ENCODE measurements around the gene DOCK9. TPM values are rescaled to one million over a fixed set of nuclear protein-coding genes. Genes with fewer than 3 reads are reported as not detected.

DOCK9 gene, protein sequence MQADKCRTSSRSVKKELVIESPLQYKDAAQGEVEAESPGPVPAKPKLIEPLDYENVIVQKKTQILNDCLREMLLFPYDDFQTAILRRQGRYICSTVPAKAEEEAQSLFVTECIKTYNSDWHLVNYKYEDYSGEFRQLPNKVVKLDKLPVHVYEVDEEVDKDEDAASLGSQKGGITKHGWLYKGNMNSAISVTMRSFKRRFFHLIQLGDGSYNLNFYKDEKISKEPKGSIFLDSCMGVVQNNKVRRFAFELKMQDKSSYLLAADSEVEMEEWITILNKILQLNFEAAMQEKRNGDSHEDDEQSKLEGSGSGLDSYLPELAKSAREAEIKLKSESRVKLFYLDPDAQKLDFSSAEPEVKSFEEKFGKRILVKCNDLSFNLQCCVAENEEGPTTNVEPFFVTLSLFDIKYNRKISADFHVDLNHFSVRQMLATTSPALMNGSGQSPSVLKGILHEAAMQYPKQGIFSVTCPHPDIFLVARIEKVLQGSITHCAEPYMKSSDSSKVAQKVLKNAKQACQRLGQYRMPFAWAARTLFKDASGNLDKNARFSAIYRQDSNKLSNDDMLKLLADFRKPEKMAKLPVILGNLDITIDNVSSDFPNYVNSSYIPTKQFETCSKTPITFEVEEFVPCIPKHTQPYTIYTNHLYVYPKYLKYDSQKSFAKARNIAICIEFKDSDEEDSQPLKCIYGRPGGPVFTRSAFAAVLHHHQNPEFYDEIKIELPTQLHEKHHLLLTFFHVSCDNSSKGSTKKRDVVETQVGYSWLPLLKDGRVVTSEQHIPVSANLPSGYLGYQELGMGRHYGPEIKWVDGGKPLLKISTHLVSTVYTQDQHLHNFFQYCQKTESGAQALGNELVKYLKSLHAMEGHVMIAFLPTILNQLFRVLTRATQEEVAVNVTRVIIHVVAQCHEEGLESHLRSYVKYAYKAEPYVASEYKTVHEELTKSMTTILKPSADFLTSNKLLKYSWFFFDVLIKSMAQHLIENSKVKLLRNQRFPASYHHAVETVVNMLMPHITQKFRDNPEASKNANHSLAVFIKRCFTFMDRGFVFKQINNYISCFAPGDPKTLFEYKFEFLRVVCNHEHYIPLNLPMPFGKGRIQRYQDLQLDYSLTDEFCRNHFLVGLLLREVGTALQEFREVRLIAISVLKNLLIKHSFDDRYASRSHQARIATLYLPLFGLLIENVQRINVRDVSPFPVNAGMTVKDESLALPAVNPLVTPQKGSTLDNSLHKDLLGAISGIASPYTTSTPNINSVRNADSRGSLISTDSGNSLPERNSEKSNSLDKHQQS (N-terminal part only)
- total RNA-seq (125 TPM), polyA plus RNA-seq (ENCODE audit: insufficient read depth, low read depth, low replicate concordance) (14.0 TPM)
- long read RNA-seq, donor 1: 0 reads
- long read RNA-seq, donor 2: 0 reads
- long read RNA-seq, donor 3, partial matches to known transcripts: 14 of 14 reads
- long read RNA-seq, donor 3, other reads (novel, unspliced or antisense): 0 of 14 reads
- long read RNA-seq, donor 4: 0 reads
- long read RNA-seq, donor 5: 0 reads
- long read RNA-seq, donor 6: 0 reads
- long read RNA-seq, donor 7, partial matches to known transcripts: 12 of 26 reads
- long read RNA-seq, donor 7, other reads (novel, unspliced or antisense): 14 of 26 reads
- long read RNA-seq, donor 8: 0 reads
- long read RNA-seq, donor 9: 0 reads
- long read RNA-seq, donor 10: 0 reads

DNA sequence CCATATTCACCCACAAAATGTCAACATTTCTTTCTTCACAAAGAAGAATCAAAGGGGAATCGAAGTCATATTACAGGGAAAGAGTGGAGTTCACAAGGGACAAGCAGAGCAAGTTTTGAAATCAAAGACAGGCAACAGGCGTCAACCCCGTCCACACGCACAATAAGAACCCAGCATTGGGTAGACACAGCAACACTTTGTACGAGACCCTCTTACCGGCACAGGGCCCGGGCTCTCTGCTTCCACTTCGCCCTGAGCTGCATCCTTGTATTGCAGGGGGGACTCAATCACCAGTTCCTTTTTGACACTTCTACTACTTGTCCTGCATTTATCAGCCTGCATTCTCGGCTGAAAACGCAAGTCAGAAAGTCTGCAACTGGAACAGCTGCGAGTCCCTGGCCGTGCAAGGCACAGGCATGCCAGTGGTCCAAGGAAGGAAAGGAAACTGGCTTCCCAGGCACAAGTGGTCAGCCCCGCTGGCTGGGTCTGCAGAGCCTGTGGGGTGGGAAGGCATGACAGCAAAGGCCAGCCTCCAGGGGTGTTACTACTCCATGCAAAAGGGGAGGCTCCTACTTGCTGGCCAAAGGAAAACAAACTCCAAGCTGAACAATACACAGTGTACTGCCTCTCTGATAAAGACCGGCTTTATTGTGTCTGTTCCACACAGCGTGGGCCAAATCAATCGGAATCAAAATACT, at the start of gene DOCK9:
Gene DOCK9, minus strand, starts transcription at position 497 of the 698 bp plus-strand sequence. Its CDS starts 155 bp downstream, at position 342.
- H3K4me3 ChIP-seq (ENCODE audit: low read length in 3 of 3): peak within 1 kb of the TSS; percentile 13 to 73 (median 66)
- H3K36me3 ChIP-seq (ENCODE audit: control insufficient read depth in 2 of 3, insufficient read depth in 3 of 3, low read length in 3 of 3): no peaks in the 10 kb centered on the region
- peaks cover 0 to 12% (median 0%) of the 10 kb centered on the region in 3 donors for H3K4me1 ChIP-seq (ENCODE audit: control insufficient read depth in 2 of 3, insufficient read depth in 2 of 3, low read depth in 1 of 3, low read length in 3 of 3)
- FAIRE-seq (no peak), DNase-seq (peak; percentile 57 to 82 (median 71))
- intact Hi-C loops (cut with DNase I): no loop called here
- H3K27ac ChIP-seq (ENCODE audit: low read depth in 2 of 2, low read length in 2 of 2): peak within 1 kb of the TSS in 1 of 2 donors; percentile 65
- no peaks in the 10 kb centered on the region for H3K27me3 ChIP-seq (ENCODE audit: control insufficient read depth, insufficient read depth, low read length)
- no peaks in the 10 kb centered on the region for H3K9me3 ChIP-seq (ENCODE audit: control insufficient read depth in 2 of 3, insufficient read depth in 1 of 3, low read length in 3 of 3)
- peak within 1 kb of the TSS in 2 of 3 donors; percentile 8 to 42 for H3K9ac ChIP-seq (ENCODE audit: low read length in 3 of 3)
- TF ChIP-seq, protein P1, sequence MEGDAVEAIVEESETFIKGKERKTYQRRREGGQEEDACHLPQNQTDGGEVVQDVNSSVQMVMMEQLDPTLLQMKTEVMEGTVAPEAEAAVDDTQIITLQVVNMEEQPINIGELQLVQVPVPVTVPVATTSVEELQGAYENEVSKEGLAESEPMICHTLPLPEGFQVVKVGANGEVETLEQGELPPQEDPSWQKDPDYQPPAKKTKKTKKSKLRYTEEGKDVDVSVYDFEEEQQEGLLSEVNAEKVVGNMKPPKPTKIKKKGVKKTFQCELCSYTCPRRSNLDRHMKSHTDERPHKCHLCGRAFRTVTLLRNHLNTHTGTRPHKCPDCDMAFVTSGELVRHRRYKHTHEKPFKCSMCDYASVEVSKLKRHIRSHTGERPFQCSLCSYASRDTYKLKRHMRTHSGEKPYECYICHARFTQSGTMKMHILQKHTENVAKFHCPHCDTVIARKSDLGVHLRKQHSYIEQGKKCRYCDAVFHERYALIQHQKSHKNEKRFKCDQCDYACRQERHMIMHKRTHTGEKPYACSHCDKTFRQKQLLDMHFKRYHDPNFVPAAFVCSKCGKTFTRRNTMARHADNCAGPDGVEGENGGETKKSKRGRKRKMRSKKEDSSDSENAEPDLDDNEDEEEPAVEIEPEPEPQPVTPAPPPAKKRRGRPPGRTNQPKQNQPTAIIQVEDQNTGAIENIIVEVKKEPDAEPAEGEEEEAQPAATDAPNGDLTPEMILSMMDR (IDR thresholded peaks at IDR 0.05; ENCODE audit: borderline replicate concordance, extremely low read depth, insufficient read depth): no peak

DNA sequence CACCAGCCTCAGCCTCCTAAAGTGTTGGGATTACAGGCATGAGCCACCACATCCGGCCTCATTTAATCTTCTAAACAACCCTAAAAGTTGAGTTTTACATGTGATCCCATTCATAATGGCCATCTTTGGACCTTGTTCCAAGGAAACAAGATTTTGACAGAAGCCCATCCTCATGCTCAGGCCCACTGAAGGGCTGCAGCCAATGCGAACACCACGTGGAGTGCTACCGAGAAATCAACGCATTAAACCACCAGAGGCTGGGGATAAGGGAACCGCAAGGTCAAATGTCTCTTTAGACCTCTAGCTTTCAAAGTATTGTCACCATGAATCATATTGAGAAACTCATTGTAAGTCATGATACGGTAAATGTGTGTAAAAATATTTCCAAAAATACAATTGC, 49.4 kb upstream of the DOCK9 start:
- DNase-seq: no peak
- no peaks in the 10 kb centered on the region for H3K36me3 ChIP-seq (ENCODE audit: control insufficient read depth in 2 of 3, insufficient read depth in 3 of 3, low read length in 3 of 3)
- H3K27ac ChIP-seq (ENCODE audit: low read depth in 2 of 2, low read length in 2 of 2): no peak overlapping the region
- FAIRE-seq: no peak
- H3K9ac ChIP-seq (ENCODE audit: low read length in 3 of 3): no peak overlapping the region
- H3K27me3 ChIP-seq (ENCODE audit: control insufficient read depth, insufficient read depth, low read length): no peaks in the 10 kb centered on the region
- H3K4me3 ChIP-seq (ENCODE audit: low read length in 3 of 3): no peak overlapping the region
- TF ChIP-seq, protein P1 (IDR thresholded peaks at IDR 0.05; ENCODE audit: borderline replicate concordance, extremely low read depth, insufficient read depth): no peak
- H3K4me1 ChIP-seq (ENCODE audit: control insufficient read depth in 2 of 3, insufficient read depth in 2 of 3, low read depth in 1 of 3, low read length in 3 of 3): no peaks in the 10 kb centered on the region
- intact Hi-C loops (cut with DNase I): no loop called here
- peaks cover 0 to 3% (median 0%) of the 10 kb centered on the region in 3 donors for H3K9me3 ChIP-seq (ENCODE audit: control insufficient read depth in 2 of 3, insufficient read depth in 1 of 3, low read length in 3 of 3)

DNA sequence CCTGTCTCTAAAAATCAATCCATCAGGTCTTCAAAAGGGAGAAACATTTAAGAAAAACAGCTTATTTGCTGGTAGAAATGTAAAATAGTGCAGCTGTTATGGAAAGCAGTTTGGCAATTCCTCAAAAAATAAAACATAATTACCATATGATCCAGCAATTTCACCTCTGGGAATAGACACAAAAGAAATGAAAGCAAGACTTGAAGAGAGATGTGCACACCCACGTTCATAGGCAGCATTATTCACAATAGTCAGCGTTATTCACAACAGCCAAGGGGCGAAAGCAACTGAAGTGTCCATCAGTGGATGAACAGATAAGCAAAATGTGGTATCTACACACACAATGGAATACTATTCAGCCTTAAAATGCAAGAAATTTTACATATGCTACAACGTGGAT, 45.1 kb upstream of the DOCK9 start:
- Histone ChIP-seq H3K36me3 (ENCODE audit: control insufficient read depth in 2 of 3, insufficient read depth in 3 of 3, low read length in 3 of 3) (no peaks in the 10 kb centered on the region), H3K4me3 (ENCODE audit: low read length in 3 of 3) (no peak overlapping the region), H3K27me3 (ENCODE audit: control insufficient read depth, insufficient read depth, low read length) (no peaks in the 10 kb centered on the region), H3K27ac (ENCODE audit: low read depth in 2 of 2, low read length in 2 of 2) (no peak overlapping the region), H3K4me1 (ENCODE audit: control insufficient read depth in 2 of 3, insufficient read depth in 2 of 3, low read depth in 1 of 3, low read length in 3 of 3) (no peaks in the 10 kb centered on the region), H3K9ac (ENCODE audit: low read length in 3 of 3) (no peak overlapping the region), H3K9me3 (ENCODE audit: control insufficient read depth in 2 of 3, insufficient read depth in 1 of 3, low read length in 3 of 3) (no peaks in the 10 kb centered on the region)
- intact Hi-C loops (cut with DNase I): no loop called here
- DNase-seq: no peak
- FAIRE-seq: no peak
- TF ChIP-seq, protein P1 (IDR thresholded peaks at IDR 0.05; ENCODE audit: borderline replicate concordance, extremely low read depth, insufficient read depth): no peak

Data from kidney (tissue), 22 donors.